ENCODE data around the gene SVOPL.

Gene SVOPL

GRCh38 chr7:138700857-138701536 is at the start of gene SVOPL:
Gene SVOPL, minus strand, starts transcription at chr7:138701362. Its CDS starts 22,317 bp downstream, at chr7:138679045.
- in situ Hi-C loops (cut with MboI; ENCODE audit: low sequenced_read_pairs) = no loop called here

- in situ Hi-C loops (cut with MboI; ENCODE audit: low sequenced_read_pairs) = no loop called here
Measured at GRCh38 chr7:138750473-138750872, 49.3 kb upstream of the SVOPL start.

GRCh38 chr7:138749960-138750359 is 48.8 kb upstream of the SVOPL start:
- in situ Hi-C loops (cut with MboI; ENCODE audit: low sequenced_read_pairs) = loop anchor here (25.0 kb wide), 1 partner anchor 838 kb away; no protein-coding TSS in a partner anchor

GRCh38 chr7:138748666-138749065 is 47.5 kb upstream of the SVOPL start:
- in situ Hi-C loops (cut with MboI; ENCODE audit: low sequenced_read_pairs) = loop anchor here (25.0 kb wide), 1 partner anchor 836 kb away; no protein-coding TSS in a partner anchor

- in situ Hi-C loops (cut with MboI; ENCODE audit: low sequenced_read_pairs) = loop anchor here (25.0 kb wide), 1 partner anchor 834 kb away; no protein-coding TSS in a partner anchor
Measured at GRCh38 chr7:138746073-138746472, 44.9 kb upstream of the SVOPL start.

GRCh38 chr7:138745189-138745588 is 44.0 kb upstream of the SVOPL start:
- in situ Hi-C loops (cut with MboI; ENCODE audit: low sequenced_read_pairs) = loop anchor here (25.0 kb wide), 1 partner anchor 833 kb away; no protein-coding TSS in a partner anchor

- in situ Hi-C loops (cut with MboI; ENCODE audit: low sequenced_read_pairs) = loop anchor here (25.0 kb wide), 1 partner anchor 829 kb away; no protein-coding TSS in a partner anchor
Measured at GRCh38 chr7:138741453-138741735, 40.2 kb upstream of the SVOPL start.

- in situ Hi-C loops (cut with MboI; ENCODE audit: low sequenced_read_pairs) = loop anchor here (10.0 to 25.0 kb wide), 2 partner anchors 575 to 828 kb away; no protein-coding TSS in a partner anchor
Measured at GRCh38 chr7:138739859-138740258, 38.7 kb upstream of the SVOPL start.

- in situ Hi-C loops (cut with MboI; ENCODE audit: low sequenced_read_pairs) = loop anchor here (10.0 to 25.0 kb wide), 2 partner anchors 574 to 826 kb away; no protein-coding TSS in a partner anchor
Measured at GRCh38 chr7:138738551-138739335, 37.6 kb upstream of the SVOPL start.

- in situ Hi-C loops (cut with MboI; ENCODE audit: low sequenced_read_pairs) = loop anchor here (10.0 to 25.0 kb wide), 2 partner anchors 573 to 826 kb away; no protein-coding TSS in a partner anchor
Measured at GRCh38 chr7:138738114-138738513, 37.0 kb upstream of the SVOPL start.

GRCh38 chr7:138735399-138735798 is 34.2 kb upstream of the SVOPL start:
- in situ Hi-C loops (cut with MboI; ENCODE audit: low sequenced_read_pairs) = loop anchor here (10.0 to 25.0 kb wide), 2 partner anchors 571 to 823 kb away; no protein-coding TSS in a partner anchor

GRCh38 chr7:138731733-138732132 is 30.6 kb upstream of the SVOPL start:
- in situ Hi-C loops (cut with MboI; ENCODE audit: low sequenced_read_pairs) = loop anchor here (10.0 to 25.0 kb wide), 2 partner anchors 567 to 819 kb away; no protein-coding TSS in a partner anchor

GRCh38 chr7:138729444-138729843 is 28.3 kb upstream of the SVOPL start:
- in situ Hi-C loops (cut with MboI; ENCODE audit: low sequenced_read_pairs) = loop anchor here (25.0 kb wide), 1 partner anchor 817 kb away; no protein-coding TSS in a partner anchor

- in situ Hi-C loops (cut with MboI; ENCODE audit: low sequenced_read_pairs) = loop anchor here (25.0 kb wide), 1 partner anchor 815 kb away; no protein-coding TSS in a partner anchor
Measured at GRCh38 chr7:138727336-138728099, 26.4 kb upstream of the SVOPL start.

- in situ Hi-C loops (cut with MboI; ENCODE audit: low sequenced_read_pairs) = loop anchor here (25.0 kb wide), 1 partner anchor 814 kb away; no protein-coding TSS in a partner anchor
Measured at GRCh38 chr7:138726288-138726687, 25.1 kb upstream of the SVOPL start.

GRCh38 chr7:138720286-138720685 is 19.1 kb upstream of the SVOPL start:
- in situ Hi-C loops (cut with MboI; ENCODE audit: low sequenced_read_pairs) = no loop called here

- in situ Hi-C loops (cut with MboI; ENCODE audit: low sequenced_read_pairs) = no loop called here
Measured at GRCh38 chr7:138716889-138717288, 15.7 kb upstream of the SVOPL start.

GRCh38 chr7:138713191-138713590 is 12.0 kb upstream of the SVOPL start:
- in situ Hi-C loops (cut with MboI; ENCODE audit: low sequenced_read_pairs) = no loop called here

- in situ Hi-C loops (cut with MboI; ENCODE audit: low sequenced_read_pairs) = no loop called here
Measured at GRCh38 chr7:138712652-138713051, 11.5 kb upstream of the SVOPL start.

- in situ Hi-C loops (cut with MboI; ENCODE audit: low sequenced_read_pairs) = no loop called here
Measured at GRCh38 chr7:138710536-138711385, 9.6 kb upstream of the SVOPL start.

Data from HL-60/S4 treated with phorbol 12-myristate 13-acetate at 8.2 ng/mL for 4 days and 3 days (cell line).